Body of pancreas (tissue), 4 donors: ENCODE measurements around the gene MBNL1. TPM values are rescaled to one million over a fixed set of nuclear protein-coding genes. Genes with fewer than 3 reads are reported as not detected.

Experiments
- ATAC-seq: fragments of 150-250 bp; one replicate; pipeline ENCODE4 v1.9.1; 2016
- DNase-seq, 4 donors: peaks; one replicate each; pipeline ENCODE4 v3.0.0-alpha.2; 2019
- H3K27ac ChIP-seq, 4 donors: fragments of 200-600 bp; sonication (generic); 1 replicate in 3 of 4; 2 replicates in 1 of 4; pipeline versions ENCODE4 v1.5.1 to v1.6.1; 2016 to 2019; ENCODE audit warnings: mild to moderate bottlenecking in 1 of 4, mixed read lengths in 1 of 4, moderate library complexity in 1 of 4
- H3K27me3 ChIP-seq, 2 donors: fragments of 200-600 bp; sonication (generic); one replicate each; pipeline ENCODE4 v1.6.0; 2016; ENCODE audit warnings: mild to moderate bottlenecking in 1 of 2
- H3K36me3 ChIP-seq, 2 donors: fragments of 200-600 bp; sonication (generic); replicated peaks in 1 of 2; 2 replicates each; pipeline ENCODE4 v1.5.1; 2016; ENCODE audit warnings: low read depth in 2 of 2; ENCODE audit not compliant: insufficient read depth in 1 of 2
- H3K4me1 ChIP-seq: fragments of 200-600 bp; sonication (generic); one replicate; pipeline ENCODE4 v1.6.0; 2016
- H3K4me3 ChIP-seq, 2 donors: fragments of 200-600 bp; sonication (generic); 1 replicate in 1 of 2; 2 replicates in 1 of 2; pipeline ENCODE4 v1.5.1; 2016 to 2019
- H3K9me3 ChIP-seq, 3 donors: fragments of 200-600 bp; sonication (generic); 1 replicate in 2 of 3; 2 replicates in 1 of 3; pipeline ENCODE4 v1.5.1; 2016
- POLR2A ChIP-seq, 3 donors: fragments of 450-650 bp; IDR thresholded peaks; one replicate each; pipeline ENCODE4 v1.6.1; 2016; ENCODE audit warnings: antibody characterized with exemption in 3 of 3, mild to moderate bottlenecking in 2 of 3
- WGBS, 2 donors: methylation state at CpG; one replicate each; pipeline ENCODE4 v1.1.5; 2017; 5-methylcytosine and 5-hydroxymethylcytosine counted together
- intact Hi-C: fragments of 100-400 bp; cut with DNase I; formaldehyde crosslinking; loops from one replicate; pipeline ENCODE4 v1.15.1; 2023
- total RNA-seq, 2 donors: library from RNA; depleted of rRNA; stranded (reverse); fragments of >200 nt; gene quantifications; one replicate each; pipeline ENCODE4 v1.1.0, GENCODE V29; 2016
- TF ChIP-seq, protein P1 (sequence below), 7 experiments: fragments of 450-650 bp in 4 of 7; fragments of 200-600 bp in 3 of 7; sonication (generic) in 3 of 7; IDR thresholded peaks; one replicate each; pipeline ENCODE4 v1.5.1; 2016 to 2019; ENCODE audit warnings: antibody characterized with exemption in 7 of 7

The MBNL1 gene
- total RNA-seq, 2 donors from 2014 or later, result 77.3 to 82.4 TPM

DNA sequence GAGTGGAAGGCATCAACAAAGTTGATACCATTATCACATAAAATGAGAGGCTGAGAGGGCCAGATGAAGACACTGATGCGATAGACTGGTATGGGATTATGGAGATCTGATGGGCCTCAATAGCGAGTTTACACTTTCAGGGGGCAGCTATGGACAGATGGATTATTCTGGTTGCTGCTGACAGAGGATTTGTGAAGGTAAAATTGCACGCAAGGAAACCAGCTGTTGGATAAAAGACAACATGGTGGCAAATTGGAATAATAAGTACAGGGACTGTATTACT lies 203.9 kb downstream of the MBNL1 start:
- WGBS, 2 donors, result 86 to 87% methylated on average over 3 of the region's 3 CpGs
- Histone ChIP-seq H3K9me3 (peaks cover 0 to 5% (median 0%) of the 10 kb centered on the region in 3 donors), H3K36me3 (no peaks in the 10 kb centered on the region), H3K4me3 (no peak overlapping the region), H3K27me3 (no peaks in the 10 kb centered on the region), H3K27ac (no peak overlapping the region), H3K4me1 (peaks cover 8% of the 10 kb centered on the region)
- no peak for TF ChIP-seq POLR2A (IDR thresholded peaks at IDR 0.05)
- TF ChIP-seq, protein P1, sequence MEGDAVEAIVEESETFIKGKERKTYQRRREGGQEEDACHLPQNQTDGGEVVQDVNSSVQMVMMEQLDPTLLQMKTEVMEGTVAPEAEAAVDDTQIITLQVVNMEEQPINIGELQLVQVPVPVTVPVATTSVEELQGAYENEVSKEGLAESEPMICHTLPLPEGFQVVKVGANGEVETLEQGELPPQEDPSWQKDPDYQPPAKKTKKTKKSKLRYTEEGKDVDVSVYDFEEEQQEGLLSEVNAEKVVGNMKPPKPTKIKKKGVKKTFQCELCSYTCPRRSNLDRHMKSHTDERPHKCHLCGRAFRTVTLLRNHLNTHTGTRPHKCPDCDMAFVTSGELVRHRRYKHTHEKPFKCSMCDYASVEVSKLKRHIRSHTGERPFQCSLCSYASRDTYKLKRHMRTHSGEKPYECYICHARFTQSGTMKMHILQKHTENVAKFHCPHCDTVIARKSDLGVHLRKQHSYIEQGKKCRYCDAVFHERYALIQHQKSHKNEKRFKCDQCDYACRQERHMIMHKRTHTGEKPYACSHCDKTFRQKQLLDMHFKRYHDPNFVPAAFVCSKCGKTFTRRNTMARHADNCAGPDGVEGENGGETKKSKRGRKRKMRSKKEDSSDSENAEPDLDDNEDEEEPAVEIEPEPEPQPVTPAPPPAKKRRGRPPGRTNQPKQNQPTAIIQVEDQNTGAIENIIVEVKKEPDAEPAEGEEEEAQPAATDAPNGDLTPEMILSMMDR (IDR thresholded peaks at IDR 0.05), result no peak
- ATAC-seq, result no peak
- intact Hi-C loops, result no loop called here
- DNase-seq, result no peak

DNA sequence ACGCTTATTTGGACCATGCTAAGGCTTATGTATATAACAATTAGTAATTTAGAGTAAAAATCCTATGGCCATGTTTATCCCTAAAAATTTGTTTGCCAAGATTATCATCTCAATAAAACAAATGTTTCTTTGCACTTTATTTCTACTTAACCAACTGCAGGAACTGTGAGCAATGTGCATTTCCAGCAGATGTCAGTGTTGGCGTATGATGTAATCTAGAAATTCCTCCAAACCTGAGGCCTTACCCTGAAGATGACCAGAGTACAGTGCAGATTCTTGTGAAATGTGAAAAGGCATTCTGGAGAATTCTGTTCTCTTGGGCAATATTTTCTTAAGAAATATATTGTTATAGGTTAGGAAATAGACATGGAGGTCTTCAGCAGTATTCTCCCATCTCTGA lies 205.9 kb downstream of the MBNL1 start:
- Histone ChIP-seq H3K4me1 (peaks cover 8% of the 10 kb centered on the region), H3K27me3 (no peaks in the 10 kb centered on the region), H3K4me3 (no peak overlapping the region), H3K36me3 (no peaks in the 10 kb centered on the region), H3K27ac (no peak overlapping the region), H3K9me3 (peaks cover 0 to 5% (median 0%) of the 10 kb centered on the region in 3 donors)
- TF ChIP-seq, protein P1 (IDR thresholded peaks at IDR 0.05), result peak in 5 of 7 experiments; percentile 28 to 40 (median 30)
- TF ChIP-seq POLR2A (IDR thresholded peaks at IDR 0.05), result no peak
- intact Hi-C loops, result no loop called here
- WGBS, 2 donors, result 83 to 89% methylated on average over 2 of the region's 2 CpGs
- DNase-seq (peak in 1 of 4 donors; percentile 11), ATAC-seq (peak; percentile 49)

DNA sequence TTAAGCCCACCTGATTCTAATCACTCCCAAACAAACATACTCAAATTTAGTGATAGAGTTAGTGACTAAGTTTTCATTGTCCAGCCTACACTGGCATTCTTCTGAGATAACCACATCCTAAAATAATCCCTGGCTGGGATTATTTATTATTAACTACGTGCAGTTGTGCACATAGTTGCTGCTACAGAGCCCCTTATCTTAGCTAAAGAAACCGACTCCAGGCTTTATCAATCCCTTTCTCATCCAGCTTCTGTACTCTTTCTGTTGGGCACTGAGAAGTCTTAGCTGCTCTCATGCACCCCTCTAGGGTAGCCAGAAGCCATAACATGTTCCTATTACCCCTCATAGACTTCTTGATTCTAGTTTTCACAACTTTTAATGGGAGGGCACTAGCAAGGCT lies 208.7 kb downstream of the MBNL1 start:
- ATAC-seq (no peak), DNase-seq (no peak)
- 35 to 43% methylated on average over 2 of the region's 2 CpGs for WGBS, 2 donors
- H3K4me3 ChIP-seq, result no peak overlapping the region
- no peak for TF ChIP-seq POLR2A (IDR thresholded peaks at IDR 0.05)
- no peaks in the 10 kb centered on the region for H3K4me1 ChIP-seq
- H3K36me3 ChIP-seq, result no peaks in the 10 kb centered on the region
- H3K27me3 ChIP-seq, result no peaks in the 10 kb centered on the region
- H3K27ac ChIP-seq, result no peak overlapping the region
- intact Hi-C loops, result no loop called here
- H3K9me3 ChIP-seq, result peaks cover 0 to 5% (median 0%) of the 10 kb centered on the region in 3 donors

DNA sequence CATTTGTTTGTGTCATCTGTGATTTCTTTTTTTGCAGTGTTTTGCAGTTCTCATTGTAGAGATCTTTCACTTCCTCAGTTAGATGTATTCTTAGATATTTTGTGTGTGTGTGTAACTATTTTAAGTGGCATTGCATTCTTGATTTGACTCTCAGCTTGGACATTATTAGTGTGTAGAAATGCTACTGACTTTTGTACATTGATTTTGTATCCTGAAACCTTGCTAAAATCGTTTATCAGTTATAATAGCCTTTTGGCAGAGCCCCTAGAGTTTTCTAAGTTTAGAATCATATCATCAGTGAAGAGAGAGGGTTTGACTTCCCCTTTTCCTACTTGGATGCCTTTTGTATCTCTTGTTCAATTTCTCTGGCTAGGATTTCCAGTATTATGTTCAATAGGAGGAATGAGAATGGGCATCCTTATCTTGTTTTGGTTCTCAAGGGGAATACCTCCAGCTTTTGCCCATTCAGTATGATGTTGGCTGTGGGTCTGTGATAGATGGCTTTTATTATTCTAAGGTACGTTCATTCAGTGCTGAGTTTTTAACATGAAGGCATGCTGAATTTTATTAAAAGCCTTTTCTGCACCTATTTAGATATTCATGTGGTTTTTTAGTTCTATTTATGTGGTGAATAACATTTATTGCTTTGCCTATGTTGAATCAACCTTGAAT lies 211.7 kb downstream of the MBNL1 start:
- ATAC-seq (no peak), DNase-seq (no peak)
- H3K27ac ChIP-seq, result no peak overlapping the region
- no peaks in the 10 kb centered on the region for H3K36me3 ChIP-seq
- 39 to 40% methylated on average over 2 of the region's 2 CpGs for WGBS, 2 donors
- TF ChIP-seq, protein P1 (IDR thresholded peaks at IDR 0.05), result no peak
- no peak for TF ChIP-seq POLR2A (IDR thresholded peaks at IDR 0.05)
- H3K9me3 ChIP-seq, result peaks cover 0 to 5% (median 0%) of the 10 kb centered on the region in 3 donors
- no peaks in the 10 kb centered on the region for H3K4me1 ChIP-seq
- no peaks in the 10 kb centered on the region for H3K27me3 ChIP-seq
- H3K4me3 ChIP-seq, result no peak overlapping the region
- intact Hi-C loops, result no loop called here

DNA sequence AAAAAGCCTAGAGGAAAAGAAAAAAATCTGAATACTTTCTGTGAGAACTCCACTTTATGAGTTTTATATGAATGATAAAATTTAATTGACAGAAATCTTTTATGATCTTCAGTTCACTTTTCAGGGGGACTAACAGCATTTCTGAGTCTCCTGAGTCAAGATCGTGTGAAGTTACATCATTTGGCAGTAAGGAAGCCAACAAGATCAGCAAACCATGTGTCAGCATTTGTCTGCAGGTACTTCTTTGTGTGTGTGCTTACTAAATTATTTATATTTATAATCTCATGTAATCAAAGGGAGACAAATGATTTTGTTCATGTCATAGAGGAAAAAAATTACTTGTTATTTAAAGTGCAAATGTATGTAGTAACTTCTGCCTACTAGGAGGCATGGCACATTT lies 217.6 kb downstream of the MBNL1 start:
- Histone ChIP-seq H3K36me3 (no peaks in the 10 kb centered on the region), H3K27ac (no peak overlapping the region), H3K4me3 (no peak overlapping the region), H3K27me3 (no peaks in the 10 kb centered on the region), H3K4me1 (no peaks in the 10 kb centered on the region), H3K9me3 (no peaks in the 10 kb centered on the region)
- DNase-seq, result no peak
- intact Hi-C loops, result no loop called here
- 64 to 70% methylated on average over 1 of the region's 1 CpG for WGBS, 2 donors
- no peak for ATAC-seq
- TF ChIP-seq, protein P1 (IDR thresholded peaks at IDR 0.05), result no peak
- no peak for TF ChIP-seq POLR2A (IDR thresholded peaks at IDR 0.05)
